PC-3 (cell line): Measurements from ENCODE around the gene PYM1.

Experiments
- CTCF ChIP-seq: fragments of 300-600 bp; sonication (generic); conservative IDR thresholded peaks from 2 replicates; pipeline ENCODE4 v1.5.1; 2017; ENCODE audit warnings: antibody characterized with exemption, low read depth, mild to moderate bottlenecking, low read length
- EZH2 ChIP-seq: fragments of 300-600 bp; sonication (generic); IDR thresholded peaks from one replicate; pipeline ENCODE4 v1.6.1; 2017; ENCODE audit warnings: antibody characterized with exemption, mild to moderate bottlenecking, low read length; ENCODE audit not compliant: unreplicated experiment
- EZH2phosphoT487 ChIP-seq: fragments of 300-600 bp; sonication (generic); IDR thresholded peaks from 2 replicates; pipeline ENCODE4 v1.6.1; 2018; ENCODE audit warnings: mild to moderate bottlenecking, antibody characterized with exemption, low read length, borderline replicate concordance

GRCh38 chr12:55927588-55928502 lies at the start of gene PYM1:
- TF ChIP-seq CTCF (no peak), EZH2 (no peak), EZH2phosphoT487 (no peak)
